ENCODE data around the gene CDCA8.

Gene CDCA8

DNA sequence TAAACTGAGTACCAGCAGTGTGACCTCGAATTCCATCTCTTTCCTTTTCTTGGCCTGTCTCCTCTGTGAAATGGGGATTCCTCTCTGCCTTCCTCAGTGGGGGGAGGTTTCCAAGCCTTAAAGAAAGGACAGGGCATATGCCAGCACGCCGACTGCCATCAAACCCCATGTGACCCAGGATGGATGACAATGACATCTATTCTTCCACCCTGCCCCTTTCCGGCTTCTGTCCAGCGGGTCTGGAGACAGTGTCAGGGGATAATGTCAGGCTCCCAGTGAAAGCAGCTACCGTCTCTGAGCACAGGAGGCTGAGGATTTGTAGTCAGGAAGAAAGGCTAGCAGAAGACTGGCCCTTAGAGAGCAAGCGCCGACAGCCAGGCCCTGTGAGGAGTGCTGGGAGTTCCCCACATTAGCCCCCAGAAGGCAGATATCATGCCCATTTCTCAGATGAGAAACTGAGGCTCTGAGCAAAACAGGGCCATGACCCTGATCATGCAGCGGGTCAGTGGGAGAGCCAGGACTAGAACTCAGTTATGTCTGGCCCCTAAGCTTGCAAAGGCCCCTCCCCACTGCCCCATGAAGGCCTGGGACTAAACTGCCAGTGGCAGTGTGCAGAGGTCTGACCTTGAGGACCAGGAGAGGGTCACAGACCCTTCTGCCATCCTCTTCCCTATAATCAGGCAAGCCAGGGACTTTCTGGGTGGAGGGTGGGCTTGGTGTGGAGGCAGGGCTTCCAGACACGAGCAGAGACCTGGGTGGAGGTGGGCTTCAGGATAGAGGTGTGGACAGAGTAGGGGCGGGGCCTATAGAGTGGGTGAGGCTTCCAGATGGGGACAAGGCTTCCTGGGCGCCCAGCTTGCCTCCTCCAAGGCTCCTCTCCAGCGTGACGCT, 30.1 kb downstream of the CDCA8 start:
- no peak for DNase-seq (ENCODE audit: low spot score)
- in situ Hi-C loops (cut with MboI; ENCODE audit: low sequenced_read_pairs, unreplicated experiment), result no loop called here
- TF ChIP-seq, protein P1, sequence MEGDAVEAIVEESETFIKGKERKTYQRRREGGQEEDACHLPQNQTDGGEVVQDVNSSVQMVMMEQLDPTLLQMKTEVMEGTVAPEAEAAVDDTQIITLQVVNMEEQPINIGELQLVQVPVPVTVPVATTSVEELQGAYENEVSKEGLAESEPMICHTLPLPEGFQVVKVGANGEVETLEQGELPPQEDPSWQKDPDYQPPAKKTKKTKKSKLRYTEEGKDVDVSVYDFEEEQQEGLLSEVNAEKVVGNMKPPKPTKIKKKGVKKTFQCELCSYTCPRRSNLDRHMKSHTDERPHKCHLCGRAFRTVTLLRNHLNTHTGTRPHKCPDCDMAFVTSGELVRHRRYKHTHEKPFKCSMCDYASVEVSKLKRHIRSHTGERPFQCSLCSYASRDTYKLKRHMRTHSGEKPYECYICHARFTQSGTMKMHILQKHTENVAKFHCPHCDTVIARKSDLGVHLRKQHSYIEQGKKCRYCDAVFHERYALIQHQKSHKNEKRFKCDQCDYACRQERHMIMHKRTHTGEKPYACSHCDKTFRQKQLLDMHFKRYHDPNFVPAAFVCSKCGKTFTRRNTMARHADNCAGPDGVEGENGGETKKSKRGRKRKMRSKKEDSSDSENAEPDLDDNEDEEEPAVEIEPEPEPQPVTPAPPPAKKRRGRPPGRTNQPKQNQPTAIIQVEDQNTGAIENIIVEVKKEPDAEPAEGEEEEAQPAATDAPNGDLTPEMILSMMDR (IDR thresholded peaks at IDR 0.05; ENCODE audit: borderline replicate concordance, control extremely low read depth, extremely low read depth, insufficient read depth, missing control alignments), result no peak

DNA sequence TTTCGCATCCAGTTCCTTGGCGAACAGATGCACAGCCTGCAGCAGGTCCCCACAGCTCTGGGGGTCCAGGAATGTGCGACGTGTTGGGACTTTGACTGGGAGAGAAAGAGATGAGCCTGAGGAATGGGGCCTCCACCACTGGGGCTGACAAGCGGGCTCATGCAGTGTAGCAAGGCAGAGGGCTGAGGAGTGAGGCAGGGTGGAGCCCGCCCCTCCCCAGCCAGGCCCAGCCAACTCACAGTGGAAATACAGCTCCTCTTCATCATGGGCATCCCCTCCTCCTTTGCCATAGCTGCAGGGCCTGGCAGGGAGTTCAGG, 30.7 kb downstream of the CDCA8 start:
- in situ Hi-C loops (cut with MboI; ENCODE audit: low sequenced_read_pairs, unreplicated experiment), result no loop called here
- no peak for DNase-seq (ENCODE audit: low spot score)
- TF ChIP-seq, protein P1 (IDR thresholded peaks at IDR 0.05; ENCODE audit: borderline replicate concordance, control extremely low read depth, extremely low read depth, insufficient read depth, missing control alignments), result no peak

DNA sequence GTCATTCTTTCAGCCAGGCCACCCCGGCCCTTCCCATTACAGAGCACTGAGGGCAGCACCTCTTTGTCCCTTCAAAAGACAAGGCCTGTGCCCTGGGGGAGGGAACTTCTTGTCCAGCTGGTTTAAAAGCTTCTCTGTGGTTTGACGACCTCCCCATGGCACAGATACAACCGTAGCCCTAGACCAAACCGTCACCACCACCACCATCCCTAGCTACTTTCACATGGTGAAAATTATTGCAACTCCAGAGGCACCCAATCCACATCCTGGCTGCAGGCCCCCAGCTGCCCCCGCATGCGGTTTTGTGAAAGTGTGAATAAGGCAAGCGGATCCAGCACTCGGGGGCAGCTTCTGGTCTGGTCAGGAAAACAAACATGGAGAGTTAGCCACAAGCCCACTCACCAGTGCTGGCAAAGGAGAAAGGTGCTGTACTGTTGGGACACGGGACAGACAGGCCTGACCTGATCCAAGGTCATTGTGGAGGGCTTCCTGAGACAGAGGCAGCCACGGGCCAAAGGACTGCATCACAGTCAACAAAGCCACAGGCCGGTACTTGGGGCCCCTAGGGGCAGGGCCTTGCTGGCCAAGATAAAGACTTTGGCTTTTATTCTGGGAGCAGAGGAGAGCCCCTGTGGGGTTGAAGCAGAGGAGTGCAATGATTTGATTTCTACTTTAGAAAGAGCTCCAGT, 31.2 kb downstream of the CDCA8 start:
- in situ Hi-C loops (cut with MboI; ENCODE audit: low sequenced_read_pairs, unreplicated experiment), result no loop called here
- no peak for DNase-seq (ENCODE audit: low spot score)
- TF ChIP-seq, protein P1 (IDR thresholded peaks at IDR 0.05; ENCODE audit: borderline replicate concordance, control extremely low read depth, extremely low read depth, insufficient read depth, missing control alignments), result no peak

DNA sequence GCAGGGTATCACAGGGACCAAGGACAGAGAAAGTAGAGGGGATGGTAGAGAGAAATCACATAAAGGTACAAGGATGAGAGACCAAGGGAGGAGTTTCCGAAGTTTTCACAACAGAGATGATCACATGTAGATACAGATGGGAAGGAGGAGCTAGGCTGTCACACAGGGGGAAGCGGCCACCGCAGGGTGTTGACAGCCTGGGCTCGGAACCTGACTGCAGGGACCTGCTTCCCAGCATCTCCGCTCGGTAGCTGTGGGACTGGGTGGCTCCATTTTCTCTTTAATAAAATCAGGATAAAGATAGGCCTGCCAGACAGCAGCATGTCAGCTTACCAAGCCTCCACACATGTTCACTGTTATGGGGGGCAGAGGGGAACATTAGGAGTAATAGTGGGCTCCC, 32.3 kb downstream of the CDCA8 start:
- no peak for DNase-seq (ENCODE audit: low spot score)
- in situ Hi-C loops (cut with MboI; ENCODE audit: low sequenced_read_pairs, unreplicated experiment), result no loop called here
- TF ChIP-seq, protein P1 (IDR thresholded peaks at IDR 0.05; ENCODE audit: borderline replicate concordance, control extremely low read depth, extremely low read depth, insufficient read depth, missing control alignments), result no peak

DNA sequence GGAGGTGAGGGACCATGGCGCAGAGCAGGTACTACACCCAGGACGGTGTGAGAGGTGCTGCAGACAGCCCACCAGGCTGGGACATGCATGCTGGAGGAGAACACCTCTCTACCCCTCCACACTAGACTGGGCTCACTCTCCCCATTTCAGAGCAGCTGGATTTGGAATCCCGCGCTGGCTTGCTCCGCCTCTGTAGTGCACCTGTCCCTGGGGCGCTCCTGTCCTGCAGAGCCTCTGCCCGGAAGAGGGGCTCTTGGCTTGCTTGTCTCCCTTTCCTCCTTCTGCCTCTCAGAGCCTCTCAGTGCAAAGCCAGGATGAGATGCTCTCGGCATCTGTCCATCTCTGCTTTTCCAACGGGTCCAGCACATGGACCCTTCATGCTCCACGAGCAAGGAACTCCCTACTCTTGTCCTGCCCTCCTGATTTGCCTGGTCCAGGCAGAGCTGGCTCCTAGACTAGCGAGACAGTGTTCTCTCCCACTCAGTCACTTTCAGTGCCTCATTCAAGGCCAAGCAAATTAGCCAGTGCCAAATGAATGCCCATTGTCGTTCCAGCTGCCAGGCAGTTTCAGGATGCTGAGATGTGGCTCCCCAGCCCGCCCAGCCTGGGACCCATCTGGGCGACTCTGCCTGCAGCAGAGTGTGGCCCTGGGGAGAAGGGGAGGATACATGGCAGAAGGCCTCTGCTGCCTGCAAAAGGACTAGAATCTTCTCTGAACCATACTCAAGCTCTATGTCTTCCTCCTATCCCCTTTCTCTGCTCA, 33.7 kb downstream of the CDCA8 start:
- TF ChIP-seq, protein P1 (IDR thresholded peaks at IDR 0.05; ENCODE audit: borderline replicate concordance, control extremely low read depth, extremely low read depth, insufficient read depth, missing control alignments), result no peak
- in situ Hi-C loops (cut with MboI; ENCODE audit: low sequenced_read_pairs, unreplicated experiment), result no loop called here
- DNase-seq (ENCODE audit: low spot score), result no peak

DNA sequence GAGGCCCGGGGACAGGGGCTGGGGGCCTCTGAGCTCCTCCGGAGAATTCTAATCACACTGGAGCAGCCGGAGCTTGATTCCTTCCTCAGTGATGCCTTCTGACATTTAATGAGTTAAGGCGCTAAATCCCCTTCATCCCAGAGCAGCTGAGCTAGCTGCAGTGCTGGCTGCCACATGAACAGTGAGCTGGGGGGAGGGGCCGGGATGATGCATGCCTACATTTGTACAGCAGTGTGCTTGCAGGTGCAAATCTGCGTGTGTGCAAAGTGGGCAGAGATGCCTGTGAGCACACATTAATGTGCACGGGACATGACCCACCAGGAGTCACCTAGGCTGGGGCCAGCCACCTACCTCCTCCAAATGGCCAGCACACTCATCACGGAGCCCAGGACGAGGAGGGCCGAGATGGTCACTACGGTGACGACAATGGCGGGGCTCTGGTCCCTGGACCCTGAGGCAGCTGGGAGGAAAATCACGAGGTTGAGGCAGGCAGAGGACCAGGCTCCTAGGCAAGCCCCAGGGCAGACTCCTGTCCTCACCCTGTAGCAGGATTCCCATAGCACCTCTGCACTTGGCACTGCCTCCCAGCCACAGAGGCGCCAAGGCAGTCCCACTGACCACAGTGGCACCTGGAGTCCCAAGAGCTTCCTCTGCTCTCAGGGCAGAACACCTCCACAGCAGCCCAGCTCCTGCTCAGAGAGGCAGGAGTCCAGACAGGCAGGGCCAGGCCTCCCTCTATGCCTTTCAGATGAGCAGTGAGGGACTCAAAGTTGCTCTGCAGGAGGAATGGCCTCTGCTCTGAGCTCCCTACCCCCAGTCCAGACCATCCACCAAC, 34.7 kb downstream of the CDCA8 start:
- no peak for DNase-seq (ENCODE audit: low spot score)
- TF ChIP-seq, protein P1 (IDR thresholded peaks at IDR 0.05; ENCODE audit: borderline replicate concordance, control extremely low read depth, extremely low read depth, insufficient read depth, missing control alignments), result no peak
- in situ Hi-C loops (cut with MboI; ENCODE audit: low sequenced_read_pairs, unreplicated experiment), result no loop called here

All from GM13976 (cell line).